Right ventricle myocardium superior (tissue), 1 donor: ENCODE measurements around the gene SRMS. TPM values are rescaled to one million over a fixed set of nuclear protein-coding genes. Genes with fewer than 3 reads are reported as not detected.
A peak's percentile ranks its signal among the peaks of the same experiment; 100 is the strongest.
"Not testable (repeated sequence)": the region's sequence is repeated elsewhere in the genome, so short reads cannot be mapped to it uniquely, and the experiment has no call there.

Experiments used
- ATAC-seq: fragments of 200-7000 bp; cut with Tn5 transposase; one replicate; pipeline ENCODE4 v1.9.1; 2020; ENCODE audit warnings: mild to moderate bottlenecking; ENCODE audit not compliant: poor library complexity
- DNase-seq: peaks from one replicate; pipeline ENCODE4 v3.0.0-alpha.2; 2020
- intact Hi-C: fragments of 100-400 bp; cut with DNase I; formaldehyde crosslinking; loops from one replicate; pipeline ENCODE4 v1.11.2; 2022
- total RNA-seq: library from RNA; stranded (reverse); fragmentation: NEBNext Ultra II Directional; extraction: Animal tissue kit (Norgen Biotek cat#: 25700); gene quantifications from one replicate; pipeline ENCODE4 v1.2.1, GENCODE V29; 2021
- donor health status: DM: no; HTN: yes; CAD: no; lungs with severe emphysema.

Gene SRMS
- total RNA-seq, 1 donor from 2014 or later = not detected

DNA sequence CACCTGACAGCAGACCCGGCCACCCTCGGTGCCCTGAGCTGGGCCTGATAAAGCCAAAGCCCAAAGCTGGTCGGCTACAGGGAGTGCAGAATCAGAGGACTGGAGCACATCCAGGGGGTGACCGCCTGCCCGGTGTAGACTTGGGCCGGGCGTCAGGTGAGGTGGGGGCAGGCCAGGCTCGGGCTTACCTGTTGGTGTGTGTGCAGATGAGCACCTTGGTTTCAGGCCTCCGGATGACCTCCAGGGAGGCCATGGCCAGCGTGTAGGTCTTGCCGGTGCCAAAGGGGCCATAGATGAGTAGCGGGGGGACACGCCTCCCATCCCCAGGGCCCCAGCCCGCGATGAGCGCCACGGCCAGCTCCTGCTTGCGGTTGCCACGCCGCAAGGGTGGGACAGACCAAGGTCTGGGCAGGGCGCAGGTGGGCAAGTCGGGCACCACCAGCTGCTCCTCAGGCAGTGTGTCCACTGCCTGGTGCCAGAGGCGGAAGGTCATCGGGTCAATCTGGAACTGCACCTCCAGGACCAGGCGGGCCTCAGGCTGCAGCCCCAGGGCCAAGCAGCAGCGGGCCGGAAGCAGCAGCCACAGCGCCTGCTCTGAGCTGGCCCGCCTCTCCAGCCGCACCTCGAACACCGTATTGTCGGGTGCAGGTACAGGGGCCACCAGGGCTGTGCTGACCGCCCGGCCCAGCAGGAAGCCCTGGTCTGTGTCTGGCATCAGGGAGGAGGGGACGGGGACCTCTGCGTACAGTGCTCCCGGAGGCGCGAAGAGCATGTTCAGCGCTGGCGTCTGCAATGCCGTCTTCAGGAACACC, 20.8 kb upstream of the SRMS start:
- intact Hi-C loops = no loop called here
- ATAC-seq = no peak
- no peak for DNase-seq

DNA sequence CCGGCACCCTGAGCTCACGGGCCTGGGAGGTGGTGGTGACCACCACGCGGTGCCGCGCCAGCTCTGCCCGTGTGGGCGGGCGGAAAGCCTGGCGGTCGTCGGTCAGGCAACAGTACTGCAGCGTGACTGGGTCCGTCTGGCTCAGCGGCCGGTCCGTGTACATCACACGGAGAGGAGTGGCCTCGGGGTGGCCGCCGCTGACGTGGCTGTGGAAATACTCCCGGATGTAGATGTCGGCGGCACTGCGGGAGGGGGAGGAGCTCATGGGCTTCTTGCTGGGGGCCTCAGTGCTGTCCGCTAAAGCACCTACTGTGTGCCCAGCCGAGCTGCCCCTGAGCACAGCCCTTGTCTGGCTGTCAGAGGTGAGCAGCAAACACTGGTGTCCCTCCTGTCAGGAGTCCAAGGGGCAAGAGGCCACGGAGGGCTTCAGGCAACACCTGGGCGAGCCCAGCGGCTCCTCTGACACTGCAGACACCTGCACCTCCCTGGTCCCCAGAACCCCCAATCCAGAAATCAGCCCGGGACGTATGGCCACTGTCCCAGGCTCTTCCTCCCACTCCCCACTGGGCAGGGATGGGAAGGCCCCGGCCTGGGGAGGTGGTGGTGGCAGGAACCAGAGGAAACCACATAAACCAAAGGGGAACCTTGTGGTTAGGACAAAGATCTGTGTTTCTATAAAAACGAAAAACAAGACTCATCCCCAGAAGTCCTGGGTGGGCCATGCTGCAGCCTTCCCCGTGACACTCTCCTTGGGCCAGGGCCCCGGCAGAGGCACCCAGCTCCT, 20.0 kb upstream of the SRMS start:
- DNase-seq (peak; percentile 83), ATAC-seq (peak; percentile 47)
- intact Hi-C loops = no loop called here

DNA sequence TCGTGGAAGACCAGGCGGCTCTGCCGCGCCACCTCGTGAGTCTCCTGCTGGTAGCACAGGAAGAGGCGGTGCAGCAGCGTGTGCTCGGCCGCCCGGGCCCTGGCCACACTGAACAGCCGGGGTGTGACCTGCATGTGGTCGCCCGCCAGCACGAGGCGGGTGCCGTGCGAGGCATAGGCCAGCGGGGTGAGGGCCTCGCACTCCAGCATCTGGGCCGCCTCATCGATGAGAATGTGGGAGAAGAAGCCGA, 19.5 kb upstream of the SRMS start:
- intact Hi-C loops = no loop called here
- DNase-seq (no peak), ATAC-seq (peak; percentile 15)

DNA sequence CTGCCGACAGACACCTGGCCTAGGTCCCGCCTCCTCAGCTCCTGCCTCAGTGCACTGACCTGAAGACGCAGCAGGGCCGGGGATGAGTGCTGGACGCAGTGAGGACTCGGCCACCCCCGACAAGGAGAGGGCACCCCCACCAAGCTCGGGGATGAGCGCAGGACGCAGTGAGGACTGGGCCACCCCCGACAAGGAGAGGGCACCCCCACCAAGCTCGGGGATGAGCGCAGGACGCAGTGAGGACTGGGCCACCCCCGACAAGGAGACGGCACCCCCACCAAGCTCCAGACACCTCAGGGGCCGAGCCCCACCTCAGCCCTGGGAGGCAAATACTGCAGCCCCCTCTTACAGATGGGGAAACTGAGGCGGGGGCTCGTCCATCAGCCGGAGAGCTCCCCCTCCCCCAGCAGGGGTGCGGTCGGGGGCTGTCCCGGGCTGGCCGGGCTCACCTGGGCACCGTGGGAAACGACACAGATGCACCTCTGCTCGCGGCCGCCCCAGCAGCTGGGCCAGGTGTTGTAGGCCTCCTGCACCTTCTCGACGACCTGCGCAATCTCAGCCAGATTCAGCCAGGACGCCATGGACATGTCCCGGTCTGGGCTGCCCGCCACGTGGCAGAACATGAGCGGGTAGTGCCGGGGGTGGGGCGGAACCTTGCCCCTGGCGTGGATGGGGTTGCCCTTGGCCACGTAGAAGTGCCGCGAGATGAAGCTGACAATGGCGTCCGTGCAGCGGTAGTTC, 19.0 kb upstream of the SRMS start:
- no peak for ATAC-seq
- DNase-seq = no peak
- intact Hi-C loops = no loop called here

DNA sequence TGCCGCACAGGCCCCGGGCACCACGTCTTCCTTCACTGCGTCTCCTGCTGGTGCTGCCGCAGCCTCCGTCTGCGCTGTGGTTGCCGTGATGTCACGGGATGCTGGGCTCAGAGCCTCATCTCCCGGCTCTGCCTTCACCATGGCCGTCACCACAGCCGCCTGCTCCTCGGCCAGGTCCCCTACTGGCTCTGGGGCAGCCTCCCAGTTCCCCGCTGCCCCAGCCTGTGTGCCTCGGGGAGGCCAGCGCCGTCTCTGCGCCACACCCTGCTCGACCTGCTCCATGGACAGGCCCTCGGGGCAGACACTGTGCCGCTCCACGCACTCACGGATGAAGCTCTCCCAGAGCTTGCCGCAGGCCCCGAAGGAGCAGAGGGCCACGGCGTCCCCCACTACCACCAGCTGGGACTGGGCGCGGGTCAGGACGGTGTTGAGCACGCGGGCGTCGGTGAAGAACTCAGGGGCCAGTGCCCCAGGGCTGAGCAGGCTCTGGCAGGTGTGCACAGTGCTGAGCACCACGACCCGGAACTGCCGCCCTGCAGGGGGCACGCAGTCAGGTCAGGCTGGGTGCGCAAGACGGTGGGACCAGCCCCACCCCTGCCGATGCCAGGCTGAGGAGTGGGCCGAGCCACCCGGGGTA, 18.3 kb upstream of the SRMS start:
- intact Hi-C loops = no loop called here
- DNase-seq (no peak), ATAC-seq (no peak)

DNA sequence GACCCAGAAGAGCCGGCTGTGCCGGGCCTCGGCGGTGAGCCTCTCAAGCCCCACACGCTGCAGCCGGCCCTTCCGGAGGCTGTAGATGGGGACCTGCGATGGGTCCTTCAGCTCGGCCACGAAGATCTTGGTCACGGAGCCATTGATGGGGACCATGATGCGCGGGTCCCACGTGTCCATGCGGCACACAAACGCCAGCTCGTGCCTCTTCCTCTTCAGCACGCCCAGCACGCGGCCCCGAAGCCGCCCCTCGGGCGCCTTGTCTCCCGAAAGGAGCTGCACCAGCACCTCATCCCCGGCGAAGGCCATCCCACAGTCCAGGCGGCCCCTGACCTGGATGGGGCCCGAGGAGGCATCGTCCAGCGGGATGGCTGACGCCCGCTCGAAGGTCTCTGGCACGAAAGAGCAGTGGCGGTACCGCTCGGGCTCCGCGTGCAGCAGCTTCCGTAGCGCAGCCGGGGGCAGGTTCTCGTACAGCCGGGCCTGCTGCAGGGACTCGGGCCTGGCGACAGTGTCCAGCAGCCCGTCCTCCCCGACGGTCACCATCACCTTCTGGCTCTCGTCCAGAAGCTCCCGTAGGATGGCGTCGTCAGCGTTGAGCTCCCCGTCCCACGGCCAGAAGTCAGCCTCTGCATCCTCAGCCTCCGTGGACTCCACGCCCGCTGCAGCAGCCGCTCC, 17.6 kb upstream of the SRMS start:
- intact Hi-C loops = no loop called here
- DNase-seq (no peak), ATAC-seq (no peak)

DNA sequence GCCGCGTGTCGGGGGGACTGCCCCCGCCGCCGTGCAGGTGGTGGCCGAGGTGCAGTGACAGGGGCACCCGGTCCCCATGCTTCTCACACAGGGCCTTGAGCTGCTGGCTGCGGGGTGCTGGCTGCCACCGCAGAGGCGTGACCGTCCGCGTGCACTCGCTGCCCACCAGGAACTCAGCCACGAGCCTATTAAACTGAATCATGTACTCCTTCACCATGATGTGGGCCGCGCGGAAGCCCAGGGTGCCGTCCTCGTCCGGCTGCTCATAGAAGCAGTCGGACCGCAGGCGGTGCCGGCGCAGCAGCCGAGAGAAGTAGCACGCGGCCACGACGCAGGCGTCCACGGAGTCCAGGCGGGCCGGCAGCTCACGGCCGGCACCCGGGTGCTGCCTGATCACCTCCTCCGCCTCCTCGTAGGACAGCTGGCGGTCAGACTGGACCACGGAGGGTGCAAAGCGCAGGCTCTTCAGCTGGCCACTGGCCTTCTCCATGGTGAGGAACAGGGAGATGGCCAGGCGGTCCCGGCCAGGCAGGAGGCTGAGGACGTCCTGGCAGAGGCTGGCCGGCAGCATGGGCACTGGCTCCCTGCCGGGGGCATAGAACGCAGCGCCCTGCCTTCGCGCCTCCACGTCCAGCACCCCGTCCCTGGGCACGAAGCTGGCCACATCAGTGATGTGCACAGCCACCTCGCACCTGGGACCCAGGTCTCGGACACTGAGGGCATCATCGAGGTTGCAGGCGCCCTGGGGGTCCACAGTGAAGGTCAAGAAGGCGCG, 16.7 kb upstream of the SRMS start:
- ATAC-seq (no peak), DNase-seq (no peak)
- intact Hi-C loops = no loop called here

DNA sequence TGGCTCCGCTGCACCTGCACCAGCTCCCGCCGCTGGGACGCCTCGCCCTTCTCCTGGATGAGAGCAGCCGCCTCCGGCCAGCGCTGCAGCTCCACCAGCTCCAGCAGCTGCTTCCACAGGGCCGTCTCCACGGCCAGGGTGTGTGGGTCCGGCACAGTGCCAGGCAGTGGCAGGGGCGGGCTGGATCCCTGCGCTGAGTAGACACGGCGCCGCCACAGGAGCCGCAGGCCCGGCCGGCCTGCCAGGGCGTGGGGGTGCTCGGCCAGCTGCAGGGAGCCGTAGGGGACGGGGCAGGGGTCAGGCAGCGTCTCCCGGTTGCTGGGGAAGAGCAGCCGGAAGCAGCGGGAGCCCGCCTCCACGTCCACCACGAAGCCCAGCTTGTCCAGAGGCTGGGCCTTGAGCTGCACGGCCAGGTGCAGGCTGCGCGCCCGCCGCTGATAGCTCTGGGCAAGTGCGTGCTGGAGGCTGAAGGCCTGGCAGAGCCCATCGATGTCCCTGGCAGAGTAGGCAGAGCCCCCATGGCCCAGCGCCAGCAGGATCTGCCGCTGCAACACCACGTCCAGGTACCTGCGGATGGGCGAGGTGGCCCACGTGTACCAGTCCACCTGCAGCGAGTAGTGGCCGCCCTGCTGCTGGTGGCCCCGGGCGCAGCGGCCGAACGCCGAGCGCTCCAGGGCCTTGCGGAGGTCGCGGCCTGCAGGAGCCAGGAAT, 15.8 kb upstream of the SRMS start:
- no peak for DNase-seq
- intact Hi-C loops = no loop called here
- ATAC-seq = no peak

DNA sequence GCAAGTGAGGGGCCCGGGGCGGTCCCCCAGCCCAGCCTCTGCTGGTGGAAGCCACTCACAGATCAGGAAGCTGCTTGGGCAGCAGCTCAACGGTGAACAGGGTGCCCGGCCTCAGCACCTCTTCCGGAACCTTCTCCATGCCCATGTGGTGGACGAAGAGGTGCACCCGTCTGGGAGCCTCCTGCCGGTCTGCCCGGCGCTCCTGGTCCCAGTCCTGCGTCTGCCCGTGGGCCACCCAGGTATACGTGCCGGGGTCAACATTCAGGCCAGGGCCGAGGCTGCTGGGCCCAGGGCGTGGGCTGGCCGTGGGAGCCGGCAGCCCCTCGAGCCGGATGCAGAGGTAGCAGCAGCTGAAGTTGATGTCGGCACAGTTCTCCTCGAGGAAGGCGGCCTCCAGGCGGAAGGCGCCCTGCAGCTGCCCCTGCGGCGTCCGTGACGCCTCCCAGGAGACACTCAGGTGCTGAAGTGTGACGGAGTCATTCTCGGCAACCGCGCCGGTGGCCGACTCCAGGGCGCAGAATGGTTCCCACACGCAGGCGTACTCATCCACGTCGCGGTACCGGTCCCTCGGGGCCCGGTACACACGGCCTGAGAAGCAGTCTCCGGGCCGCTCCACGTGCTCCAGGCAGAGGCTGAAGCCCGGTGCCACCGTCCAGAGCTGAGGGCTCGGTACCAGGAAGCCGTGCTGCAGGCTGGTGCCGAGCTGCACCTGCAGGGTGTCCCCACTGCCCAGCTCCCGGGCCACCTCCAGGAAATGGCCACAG, 15.1 kb upstream of the SRMS start:
- intact Hi-C loops = no loop called here
- ATAC-seq = no peak
- no peak for DNase-seq

DNA sequence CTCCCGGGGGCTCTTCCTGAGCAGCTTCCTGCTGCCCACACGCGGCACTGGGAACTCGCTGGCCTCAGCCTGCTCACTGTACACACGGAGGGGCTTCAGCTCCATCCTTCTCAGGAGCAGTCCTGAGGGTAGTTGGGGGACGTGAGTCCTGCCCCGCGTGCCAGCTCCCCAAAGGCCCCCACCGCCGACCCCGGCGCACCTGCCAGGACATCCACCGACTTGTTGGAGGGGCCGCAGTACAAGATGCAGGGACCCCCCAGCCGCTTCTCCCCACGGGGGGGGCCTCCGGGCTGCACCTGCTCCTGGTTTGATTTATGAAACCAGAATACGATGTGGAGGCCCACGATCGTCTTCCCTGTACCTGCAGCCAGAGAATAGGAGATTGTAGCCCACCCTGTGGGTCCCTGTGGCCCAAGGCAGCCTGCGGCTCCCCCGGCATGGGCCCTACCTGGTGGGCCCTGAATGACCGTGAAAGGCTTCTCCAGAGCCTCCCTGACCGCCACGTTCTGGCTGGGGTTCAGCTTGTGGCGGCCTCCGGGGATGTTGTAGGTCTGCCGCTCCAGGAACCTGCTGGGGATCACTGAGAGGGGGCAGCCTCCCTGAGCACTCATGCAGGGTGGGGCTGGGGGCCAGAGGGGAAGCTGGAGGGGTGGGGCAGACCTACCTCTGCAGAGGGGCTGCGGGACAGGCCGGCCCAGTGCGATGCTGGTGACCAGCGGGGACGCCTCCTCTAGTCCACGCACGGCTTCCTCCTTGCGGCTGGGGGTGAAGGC, 14.3 kb upstream of the SRMS start:
- DNase-seq = no peak
- intact Hi-C loops = no loop called here
- no peak for ATAC-seq

DNA sequence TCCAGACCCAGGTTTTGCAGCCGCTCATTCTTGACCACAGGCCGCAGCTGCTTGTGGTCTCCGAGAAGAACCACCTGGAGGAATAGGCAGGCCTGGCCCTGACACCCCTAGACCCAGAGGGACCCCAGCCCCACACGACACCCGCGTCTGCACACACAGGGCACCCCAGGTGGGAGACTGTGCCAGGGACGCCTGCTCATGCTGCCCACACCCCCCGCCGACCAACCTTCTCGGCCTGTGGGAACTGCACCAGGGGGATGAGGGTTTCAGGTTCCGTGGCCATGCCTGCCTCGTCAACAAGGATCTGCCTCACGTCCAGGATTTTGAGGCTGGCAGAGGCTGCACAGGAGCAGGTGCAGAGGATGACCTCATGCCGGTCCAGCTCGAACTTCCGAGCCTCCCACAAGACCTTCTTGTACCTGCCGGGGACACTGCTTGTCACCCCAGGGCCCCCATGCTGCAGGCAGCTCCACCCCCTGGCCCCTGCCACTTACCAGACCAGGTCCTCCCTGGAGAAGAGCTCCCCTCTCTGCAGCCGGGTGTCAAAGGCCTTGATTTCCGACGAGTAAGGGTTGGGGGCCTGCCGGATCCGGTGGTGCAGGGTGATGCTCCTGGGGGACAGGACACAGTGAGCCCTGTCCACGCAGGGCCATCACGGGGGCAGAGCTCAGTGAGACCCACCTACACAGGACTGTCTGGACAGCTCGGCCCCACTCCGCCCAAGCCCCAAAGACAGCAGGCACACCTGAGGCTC, 13.5 kb upstream of the SRMS start:
- ATAC-seq (no peak), DNase-seq (no peak)
- intact Hi-C loops = no loop called here

DNA sequence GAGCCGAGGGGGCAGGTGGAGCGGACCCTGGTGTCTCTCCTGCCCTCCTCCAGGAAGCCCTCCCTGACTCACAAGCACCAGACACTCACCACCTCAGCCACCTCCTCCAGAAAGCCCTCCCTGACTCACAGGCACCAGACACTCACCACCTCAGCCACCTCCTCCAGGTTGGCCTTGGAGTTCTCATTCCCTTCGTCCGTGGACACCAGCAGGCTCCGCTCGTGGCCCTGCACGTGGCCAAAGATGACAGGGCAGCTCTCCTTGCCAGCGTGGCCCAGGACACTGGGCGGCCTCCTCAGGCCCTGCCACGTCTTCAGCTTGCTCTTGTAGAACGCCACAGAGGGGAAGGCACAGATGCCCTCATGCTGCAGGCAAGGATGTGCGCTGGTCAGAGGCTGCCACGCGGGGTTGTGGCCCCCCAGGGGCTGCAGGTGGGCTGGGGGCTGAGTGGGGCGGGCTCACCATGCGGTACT, 12.8 kb upstream of the SRMS start:
- intact Hi-C loops = no loop called here
- ATAC-seq (no peak), DNase-seq (no peak)

DNA sequence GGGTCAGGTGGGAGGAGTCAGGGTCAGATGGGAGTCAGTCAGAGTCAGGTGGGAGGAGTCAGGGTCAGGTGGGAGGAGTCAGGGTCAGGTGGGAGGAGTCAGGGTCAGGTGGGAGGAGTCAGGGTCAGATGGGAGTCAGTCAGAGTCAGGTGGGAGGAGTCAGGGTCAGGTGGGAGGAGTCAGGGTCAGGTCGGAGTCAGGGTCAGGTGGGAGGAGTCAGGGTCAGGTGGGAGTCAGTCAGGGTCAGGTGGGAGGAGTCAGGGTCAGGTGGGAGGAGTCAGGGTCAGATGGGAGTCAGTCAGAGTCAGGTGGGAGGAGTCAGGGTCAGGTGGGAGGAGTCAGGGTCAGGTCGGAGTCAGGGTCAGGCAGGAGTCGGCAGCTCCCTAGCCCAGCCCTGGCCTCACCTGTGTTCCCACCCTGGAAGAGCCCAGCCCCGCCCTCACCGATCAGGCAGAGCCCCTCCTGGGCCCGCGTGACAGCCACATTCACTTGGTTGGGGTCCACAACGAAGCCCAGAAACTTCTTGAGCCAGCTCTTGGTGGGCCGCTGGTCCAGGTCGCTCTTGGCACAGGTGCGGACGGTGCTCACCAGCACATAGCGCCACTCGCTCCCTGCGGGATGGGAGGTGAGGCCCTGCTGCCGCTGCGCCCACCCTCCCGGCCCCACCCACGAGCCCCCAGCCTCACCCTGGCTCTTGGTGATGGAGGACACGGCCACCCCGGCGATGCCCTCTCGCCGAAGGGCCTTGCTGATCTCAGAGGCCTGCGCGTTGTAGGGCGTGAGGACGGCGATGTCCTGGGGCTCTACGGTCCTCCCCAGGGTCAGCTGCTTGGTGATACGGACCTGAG, 12.2 kb upstream of the SRMS start:
- intact Hi-C loops = not testable (repeated sequence)

DNA sequence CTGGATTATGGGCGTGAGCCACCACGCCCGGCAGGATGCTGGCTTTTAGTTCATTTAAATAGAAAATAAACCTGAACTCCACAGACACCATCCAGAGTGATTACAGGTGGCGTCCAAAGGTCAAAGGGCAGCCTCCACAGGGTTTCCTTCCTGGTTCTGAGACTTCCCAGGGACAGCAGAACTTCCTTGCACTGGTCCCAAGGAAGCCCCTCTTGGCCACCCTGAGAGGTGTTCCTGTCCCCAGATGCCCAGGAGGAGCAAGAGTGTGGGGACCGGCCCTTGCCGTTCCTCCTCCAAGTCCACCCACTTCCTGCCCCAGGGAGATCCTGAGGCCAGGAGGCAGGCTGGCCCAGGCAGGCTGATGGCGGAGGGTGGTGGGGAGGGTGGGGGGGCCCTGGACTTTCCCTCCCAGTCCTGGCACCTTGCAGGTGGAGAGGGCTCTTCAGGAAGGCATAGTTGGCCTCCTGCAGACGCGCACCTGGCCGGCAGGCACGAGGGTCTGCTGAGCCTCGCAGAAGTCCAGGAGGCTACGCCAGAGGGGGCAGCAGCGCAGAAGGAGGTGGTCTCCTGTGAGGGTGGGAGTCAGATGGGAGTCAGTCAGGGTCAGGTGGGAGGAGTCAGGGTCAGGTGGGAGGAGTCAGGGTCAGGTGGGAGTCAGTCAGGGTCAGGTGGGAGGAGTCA, 11.4 kb upstream of the SRMS start:
- intact Hi-C loops = no loop called here
- DNase-seq (no peak), ATAC-seq (no peak)

More for the DNA sequence above, 12.2 kb upstream of the SRMS start:
- not testable (repeated sequence) for ATAC-seq, DNase-seq
